Smooth muscle cell (in vitro differentiated cells): ENCODE data around the gene ETFA. TPM values are rescaled to one million over a fixed set of nuclear protein-coding genes. Genes with fewer than 3 reads are reported as not detected.
A peak's percentile ranks its signal among the peaks of the same experiment; 100 is the strongest.

Experiments used
- DNase-seq: peaks from one replicate; lab custom pipeline; 2025; ENCODE audit not compliant: unreplicated experiment; lab: John Stamatoyannopoulos, UW
- H2AFZ ChIP-seq: fragments of 200-600 bp; sonication (generic); 2 replicates; pipeline ENCODE4 v1.6.0; 2016; ENCODE audit warnings: antibody characterized with exemption, low read depth, mild to moderate bottlenecking
- H3F3A ChIP-seq: fragments of 200-600 bp; sonication (generic); 2 replicates; pipeline ENCODE4 v1.6.0; 2017; ENCODE audit warnings: antibody characterized with exemption, low read depth
- H3K27ac ChIP-seq: fragments of 200-600 bp; sonication (generic); 2 replicates; pipeline ENCODE4 v1.5.1; 2016; ENCODE audit warnings: low read depth, mild to moderate bottlenecking
- H3K27me3 ChIP-seq: fragments of 200-600 bp; sonication (generic); 2 replicates; pipeline ENCODE4 v1.6.1; 2016; ENCODE audit warnings: low read depth, mild to moderate bottlenecking
- H3K36me3 ChIP-seq: fragments of 200-600 bp; sonication (generic); 2 replicates; pipeline ENCODE4 v1.5.1; 2016; ENCODE audit warnings: low read depth
- H3K4me1 ChIP-seq: fragments of 200-600 bp; sonication (generic); 2 replicates; pipeline ENCODE4 v1.5.1; 2016; ENCODE audit warnings: low read depth
- H3K4me2 ChIP-seq: fragments of 200-600 bp; sonication (generic); 2 replicates; pipeline ENCODE4 v1.6.0; 2016; ENCODE audit warnings: mild to moderate bottlenecking
- H3K4me3 ChIP-seq: fragments of 200-600 bp; sonication (generic); 2 replicates; pipeline ENCODE4 v1.5.1; 2016; ENCODE audit warnings: mild to moderate bottlenecking
- H3K79me2 ChIP-seq: fragments of 200-600 bp; sonication (generic); 2 replicates; pipeline ENCODE4 v1.6.0; 2016; ENCODE audit warnings: low read depth, mild to moderate bottlenecking
- H3K9ac ChIP-seq: fragments of 200-600 bp; sonication (generic); 2 replicates; pipeline ENCODE4 v1.6.0; 2016; ENCODE audit warnings: low read depth
- H3K9me3 ChIP-seq: fragments of 200-600 bp; sonication (generic); replicated peaks from 2 replicates; pipeline ENCODE4 v1.5.1; 2016; ENCODE audit warnings: low read depth
- H4K20me1 ChIP-seq: fragments of 200-600 bp; sonication (generic); 2 replicates; pipeline ENCODE4 v1.6.0; 2016; ENCODE audit warnings: low read depth
- CTCF ChIP-seq: fragments of 200-600 bp; sonication (generic); IDR thresholded peaks from 2 replicates; pipeline ENCODE4 v1.5.1; 2017; ENCODE audit warnings: borderline replicate concordance, mild to moderate bottlenecking, antibody characterized with exemption; ENCODE audit not compliant: insufficient read depth, poor library complexity, severe bottlenecking
- WGBS: methylation state at CpG from one replicate; pipeline ENCODE4 v1.1.7; 2016; ENCODE audit warnings: low lambda C conversion rate; 5-methylcytosine and 5-hydroxymethylcytosine counted together
- polyA plus RNA-seq: library from polyadenylated mRNA; unstranded; fragments of >200 nt; fragmentation: Nextera tagmentation; extraction: Ambion mirVana; gene quantifications from 2 replicates; pipeline ENCODE4 v1.2.1, GENCODE V29; 2016
- total RNA-seq: library from RNA; depleted of rRNA; stranded (reverse); fragments of >200 nt; gene quantifications from 2 replicates; pipeline ENCODE4 v1.2.3, GENCODE V29; 2014

ETFA gene
- total and polyA plus RNA-seq, 2 experiments from 2014 or later = 98.0 to 119 TPM

DNA sequence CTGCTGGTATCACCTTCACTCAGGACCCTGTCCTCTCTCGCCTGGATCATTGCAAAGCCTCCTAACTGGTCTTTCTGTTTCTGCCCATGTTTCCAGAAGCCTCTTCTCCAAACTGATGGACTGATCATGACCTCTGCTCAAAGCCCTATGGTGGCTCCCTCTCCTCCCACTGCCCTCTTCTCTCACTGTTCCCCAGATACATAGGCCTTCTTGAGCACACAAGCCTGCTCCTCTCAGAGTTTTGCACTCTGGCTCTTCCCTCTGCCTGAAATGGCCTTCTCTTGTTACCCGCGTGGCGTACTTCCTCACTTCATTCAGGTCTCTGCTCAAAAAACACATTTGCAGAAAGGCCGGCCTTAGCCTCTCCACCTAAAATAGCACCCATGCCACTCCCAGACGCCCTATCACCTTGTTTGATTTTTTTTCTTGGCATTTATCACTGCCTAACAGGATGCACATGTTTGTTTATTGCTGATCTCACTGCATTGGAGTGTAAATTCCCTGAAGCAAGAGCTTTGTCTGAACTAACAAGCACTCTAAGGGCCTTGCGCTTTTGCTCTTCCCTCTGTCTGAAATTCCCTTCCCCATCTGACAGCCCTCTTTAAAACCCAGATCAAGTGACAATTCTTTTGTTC is 1.4 kb upstream of the ETFA start:
- no peak overlapping the region for H3K4me2 ChIP-seq

GRCh38 chr15:76310475-76311099 is 682 bp downstream of the ETFA start:
- H3K4me1 ChIP-seq = peaks cover 7% of the 10 kb centered on the region
- peak overlapping the region; percentile 77 for H3K27ac ChIP-seq
- H2AFZ ChIP-seq = peak overlapping the region; percentile 87
- no peak for TF ChIP-seq CTCF
- no peaks in the 10 kb centered on the region for H3F3A ChIP-seq
- 4% methylated on average over 16 of the region's 16 CpGs for WGBS
- H3K9me3 ChIP-seq = no peaks in the 10 kb centered on the region
- peak overlapping the region; percentile 88 for H3K9ac ChIP-seq
- peaks cover 49% of the 10 kb centered on the region for H3K79me2 ChIP-seq
- no peak for DNase-seq
- H3K4me3 ChIP-seq = peak overlapping the region; percentile 74
- no peaks in the 10 kb centered on the region for H3K36me3 ChIP-seq
- no peaks in the 10 kb centered on the region for H3K27me3 ChIP-seq
- peak overlapping the region; percentile 91 for H3K4me2 ChIP-seq
- H4K20me1 ChIP-seq = peaks cover 47% of the 10 kb centered on the region

More for the DNA sequence above, 1.4 kb upstream of the ETFA start:
- WGBS = 76% methylated on average over 7 of the region's 7 CpGs
- H2AFZ ChIP-seq = no peak overlapping the region
- no peak overlapping the region for H3K9ac ChIP-seq
- H4K20me1 ChIP-seq = peaks cover 28% of the 10 kb centered on the region
- no peak for TF ChIP-seq CTCF
- no peaks in the 10 kb centered on the region for H3K27me3 ChIP-seq
- peaks cover 31% of the 10 kb centered on the region for H3K79me2 ChIP-seq
- DNase-seq = no peak
- H3K4me1 ChIP-seq = peaks cover 7% of the 10 kb centered on the region
- no peaks in the 10 kb centered on the region for H3K36me3 ChIP-seq
- H3K4me3 ChIP-seq = no peak overlapping the region
- H3K27ac ChIP-seq = no peak overlapping the region
- H3F3A ChIP-seq = no peaks in the 10 kb centered on the region
- H3K9me3 ChIP-seq = no peaks in the 10 kb centered on the region

DNA sequence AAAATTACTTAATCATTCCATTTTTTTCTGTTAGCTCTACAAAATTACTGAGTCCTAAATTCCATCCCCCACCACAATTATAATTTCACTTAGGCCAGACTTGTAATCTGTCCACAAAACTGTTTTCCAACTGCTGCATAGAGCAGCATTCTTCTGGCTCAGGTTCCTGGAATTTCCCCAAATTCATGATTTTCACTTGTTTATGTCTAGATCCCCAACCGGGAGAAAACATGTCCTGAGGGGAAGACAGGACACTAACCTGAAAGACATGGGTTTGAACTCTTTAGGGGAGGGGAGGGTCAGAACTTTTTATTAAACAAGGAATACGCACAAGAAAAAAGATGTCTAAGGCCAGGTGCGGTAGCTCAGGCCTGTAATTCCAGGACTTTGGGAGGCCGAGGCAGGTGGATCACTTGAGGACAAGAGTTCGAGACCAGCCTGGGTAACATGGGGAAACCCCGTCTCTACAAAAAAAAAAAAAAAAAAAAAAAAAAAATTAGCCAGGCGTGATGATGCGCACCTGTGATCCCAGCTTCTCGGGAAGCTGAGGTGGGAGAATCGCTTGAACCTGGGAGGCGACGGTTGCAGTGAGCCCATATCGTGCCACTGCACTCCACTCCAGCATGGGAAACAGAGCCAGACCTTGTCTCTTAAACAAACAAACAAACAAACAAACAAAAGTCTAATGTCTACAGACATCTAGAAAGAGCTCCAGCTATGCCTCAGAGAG is 1.5 kb downstream of the ETFA start:
- Histone ChIP-seq H3K79me2 (peaks cover 57% of the 10 kb centered on the region), H3K27me3 (no peaks in the 10 kb centered on the region), H3F3A (no peaks in the 10 kb centered on the region), H3K4me3 (peak overlapping the region; percentile 74), H4K20me1 (peaks cover 55% of the 10 kb centered on the region), H2AFZ (no peak overlapping the region), H3K27ac (peak overlapping the region; percentile 77), H3K4me1 (peaks cover 7% of the 10 kb centered on the region), H3K9me3 (no peaks in the 10 kb centered on the region), H3K36me3 (no peaks in the 10 kb centered on the region), H3K9ac (peak overlapping the region; percentile 88), H3K4me2 (peak overlapping the region; percentile 91)
- WGBS = 82% methylated on average over 13 of the region's 13 CpGs
- no peak for DNase-seq
- no peak for TF ChIP-seq CTCF
